NK-92 treated with Interleukin-12 subunit alpha and Interleukin-12 subunit beta, amount 100 ng/mL, for 24 hours (cell line): Measurements from ENCODE around the gene TRPV3.
"Not testable (repeated sequence)": the region's sequence is repeated elsewhere in the genome, so short reads cannot be mapped to it uniquely, and the experiment has no call there.

Source experiments
- DNase-seq: peaks from one replicate; lab custom pipeline; 2025; lab: John Stamatoyannopoulos, UW

Gene TRPV3

GRCh38 chr17:3573246-3574100 lies 15.9 kb upstream of the TRPV3 start:
- no peak for DNase-seq

GRCh38 chr17:3572231-3572630 lies 14.6 kb upstream of the TRPV3 start:
- no peak for DNase-seq

GRCh38 chr17:3571043-3571900 lies 13.7 kb upstream of the TRPV3 start:
- DNase-seq = no peak

GRCh38 chr17:3569534-3570137 lies 12.0 kb upstream of the TRPV3 start:
- DNase-seq = no peak

- no peak for DNase-seq
Measured at GRCh38 chr17:3566551-3566950, 8.9 kb upstream of the TRPV3 start.

GRCh38 chr17:3565143-3565542 lies 7.5 kb upstream of the TRPV3 start:
- no peak for DNase-seq

- not testable (repeated sequence) for DNase-seq
Measured at GRCh38 chr17:3564241-3564640, 6.6 kb upstream of the TRPV3 start.

- no peak for DNase-seq
Measured at GRCh38 chr17:3559270-3559645, 1.6 kb upstream of the TRPV3 start.

GRCh38 chr17:3558603-3559269 lies 1.1 kb upstream of the TRPV3 start:
- DNase-seq = no peak

GRCh38 chr17:3556916-3557767 lies 470 bp downstream of the TRPV3 start:
- DNase-seq = no peak

GRCh38 chr17:3556239-3556915 lies 1.2 kb downstream of the TRPV3 start:
- DNase-seq = no peak

- no peak for DNase-seq
Measured at GRCh38 chr17:3555189-3555796, 2.3 kb downstream of the TRPV3 start.

- no peak for DNase-seq
Measured at GRCh38 chr17:3554440-3554839, 3.2 kb downstream of the TRPV3 start.

- DNase-seq = no peak
Measured at GRCh38 chr17:3553419-3554401, 3.9 kb downstream of the TRPV3 start.

GRCh38 chr17:3552916-3553315 lies 4.7 kb downstream of the TRPV3 start:
- no peak for DNase-seq

- no peak for DNase-seq
Measured at GRCh38 chr17:3551189-3551588, 6.4 kb downstream of the TRPV3 start.

GRCh38 chr17:3549610-3550162 lies 7.9 kb downstream of the TRPV3 start:
- DNase-seq = no peak

GRCh38 chr17:3547628-3548027 lies 10.0 kb downstream of the TRPV3 start:
- DNase-seq = no peak

- no peak for DNase-seq
Measured at GRCh38 chr17:3546997-3547396, 10.6 kb downstream of the TRPV3 start.
